Activated CD4-positive, CD25-positive, alpha-beta regulatory T cell treated with anti-CD3 and anti-CD28 coated beads, Interleukin-2, amount 50 U/mL, for 24 hours (primary cell): ENCODE data around the gene RENBP.
A peak's percentile ranks its signal among the peaks of the same experiment; 100 is the strongest.

Experiments
- ATAC-seq, 2 donors: fragments of 150-1000 bp; cut with Tn5 transposase; one replicate each; pipeline ENCODE4 v1.10.0; 2021; ENCODE audit warnings: mild to moderate bottlenecking in 1 of 2, moderate library complexity in 1 of 2

The RENBP gene

GRCh38 chrX:153953342-153953830 is 8.9 kb upstream of the RENBP start:
- ATAC-seq: peak; percentile 69 to 71

GRCh38 chrX:153952373-153953026 is 8.1 kb upstream of the RENBP start:
- ATAC-seq: no peak

GRCh38 chrX:153951683-153952372 is 7.4 kb upstream of the RENBP start:
- no peak for ATAC-seq

GRCh38 chrX:153950127-153950526 is 5.7 kb upstream of the RENBP start:
- ATAC-seq: no peak

- no peak for ATAC-seq
Measured at GRCh38 chrX:153948847-153949805, 4.7 kb upstream of the RENBP start.

- no peak for ATAC-seq
Measured at GRCh38 chrX:153948002-153948466, 3.6 kb upstream of the RENBP start.

GRCh38 chrX:153947009-153947769 is 2.7 kb upstream of the RENBP start:
- peak; percentile 80 to 82 for ATAC-seq

- ATAC-seq: no peak
Measured at GRCh38 chrX:153945956-153946943, 1.8 kb upstream of the RENBP start.

- peak in 1 of 2 donors; percentile 10 for ATAC-seq
Measured at GRCh38 chrX:153944800-153945150, 332 bp upstream of the RENBP start.

GRCh38 chrX:153941336-153942252 is 2.8 kb downstream of the RENBP start:
- no peak for ATAC-seq

- no peak for ATAC-seq
Measured at GRCh38 chrX:153939573-153939972, 4.9 kb downstream of the RENBP start.

- ATAC-seq: no peak
Measured at GRCh38 chrX:153938226-153938786, 6.1 kb downstream of the RENBP start.

- no peak for ATAC-seq
Measured at GRCh38 chrX:153937056-153937455, 7.4 kb downstream of the RENBP start.

GRCh38 chrX:153935326-153935851 is 9.1 kb downstream of the RENBP start:
- ATAC-seq: peak in 1 of 2 donors; percentile 1

- ATAC-seq: peak; percentile 91 to 93
Measured at GRCh38 chrX:153934762-153935325, 9.6 kb downstream of the RENBP start, which contains the start of gene NAA10. Gene NAA10, minus strand, starts transcription at chrX:153935037. Its CDS starts 133 bp downstream, at chrX:153934904.

- peak; percentile 5 to 8 for ATAC-seq
Measured at GRCh38 chrX:153934148-153934761, 10.2 kb downstream of the RENBP start.

GRCh38 chrX:153933748-153934147 is 10.7 kb downstream of the RENBP start:
- no peak for ATAC-seq

GRCh38 chrX:153932220-153932915 is 12.1 kb downstream of the RENBP start:
- ATAC-seq: no peak
